HG03378 (cell line): ENCODE results near the gene ARMC5.

Source experiments
- ATAC-seq: cut with Tn5 transposase; IDR thresholded peaks from one replicate; pipeline ENCODE4 v1.9.1; 2021; ENCODE audit warnings: mild to moderate bottlenecking, moderate library complexity; ENCODE audit not compliant: unreplicated experiment

The ARMC5 gene

GRCh38 chr16:31460582-31461002 lies 1.3 kb downstream of the ARMC5 start:
- ATAC-seq: no peak

- no peak for ATAC-seq
Observed at GRCh38 chr16:31461201-31461920, 2.1 kb downstream of the ARMC5 start.

GRCh38 chr16:31461921-31462804 lies 2.9 kb downstream of the ARMC5 start:
- no peak for ATAC-seq

- no peak for ATAC-seq
Observed at GRCh38 chr16:31464348-31464769, 5.1 kb downstream of the ARMC5 start.

GRCh38 chr16:31464781-31465260 lies 5.5 kb downstream of the ARMC5 start:
- no peak for ATAC-seq

- no peak for ATAC-seq
Observed at GRCh38 chr16:31465788-31466370, 6.6 kb downstream of the ARMC5 start.

- no peak for ATAC-seq
Observed at GRCh38 chr16:31466381-31466841, 7.1 kb downstream of the ARMC5 start.

GRCh38 chr16:31467151-31467773 lies 8.0 kb downstream of the ARMC5 start:
- peak; percentile 74 for ATAC-seq

GRCh38 chr16:31467858-31468257 lies 8.6 kb downstream of the ARMC5 start:
- ATAC-seq: no peak

GRCh38 chr16:31470615-31471014 lies 11.3 kb downstream of the ARMC5 start:
- ATAC-seq: no peak

- ATAC-seq: no peak
Observed at GRCh38 chr16:31471241-31471874, 12.1 kb downstream of the ARMC5 start.

GRCh38 chr16:31471875-31472708 lies 12.8 kb downstream of the ARMC5 start, which contains the start of gene TGFB1I1:
TGFB1I1 (plus strand) TSS chr16:31472152; CDS start chr16:31472189, 37 bp downstream.
- no peak for ATAC-seq

GRCh38 chr16:31472709-31473203 lies 13.5 kb downstream of the ARMC5 start:
- ATAC-seq: no peak

- no peak for ATAC-seq
Observed at GRCh38 chr16:31473264-31473984, 14.1 kb downstream of the ARMC5 start.

- ATAC-seq: no peak
Observed at GRCh38 chr16:31474173-31474714, 14.9 kb downstream of the ARMC5 start.

- ATAC-seq: no peak
Observed at GRCh38 chr16:31474773-31475738, 15.8 kb downstream of the ARMC5 start.

GRCh38 chr16:31475946-31476302 lies 16.6 kb downstream of the ARMC5 start:
- ATAC-seq: no peak
